ENCODE measurements around the gene C1orf116.

Gene C1orf116

DNA sequence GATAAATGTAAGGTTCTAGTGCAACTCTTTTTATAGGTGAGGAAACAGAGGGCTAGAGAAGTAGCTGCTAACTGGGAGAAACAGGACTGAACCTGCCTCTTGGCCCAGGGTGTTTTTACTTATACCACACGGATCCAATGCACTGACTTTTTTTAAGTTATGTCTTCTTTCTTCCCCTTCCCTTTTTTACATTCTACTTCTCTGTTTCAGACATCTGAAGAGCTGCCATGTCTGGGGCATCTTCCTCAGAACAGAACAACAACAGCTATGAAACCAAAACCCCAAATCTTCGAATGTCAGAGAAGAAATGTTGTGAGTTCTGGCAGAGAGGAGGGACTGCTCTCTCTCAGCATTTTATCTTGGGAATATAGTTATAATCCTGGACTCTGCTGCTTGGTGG is 21.9 kb upstream of the C1orf116 start:
- no peak overlapping the region for H3K4me3 ChIP-seq (ENCODE audit: control insufficient read depth, low read depth, low read length)
- TF ChIP-seq, protein P1, sequence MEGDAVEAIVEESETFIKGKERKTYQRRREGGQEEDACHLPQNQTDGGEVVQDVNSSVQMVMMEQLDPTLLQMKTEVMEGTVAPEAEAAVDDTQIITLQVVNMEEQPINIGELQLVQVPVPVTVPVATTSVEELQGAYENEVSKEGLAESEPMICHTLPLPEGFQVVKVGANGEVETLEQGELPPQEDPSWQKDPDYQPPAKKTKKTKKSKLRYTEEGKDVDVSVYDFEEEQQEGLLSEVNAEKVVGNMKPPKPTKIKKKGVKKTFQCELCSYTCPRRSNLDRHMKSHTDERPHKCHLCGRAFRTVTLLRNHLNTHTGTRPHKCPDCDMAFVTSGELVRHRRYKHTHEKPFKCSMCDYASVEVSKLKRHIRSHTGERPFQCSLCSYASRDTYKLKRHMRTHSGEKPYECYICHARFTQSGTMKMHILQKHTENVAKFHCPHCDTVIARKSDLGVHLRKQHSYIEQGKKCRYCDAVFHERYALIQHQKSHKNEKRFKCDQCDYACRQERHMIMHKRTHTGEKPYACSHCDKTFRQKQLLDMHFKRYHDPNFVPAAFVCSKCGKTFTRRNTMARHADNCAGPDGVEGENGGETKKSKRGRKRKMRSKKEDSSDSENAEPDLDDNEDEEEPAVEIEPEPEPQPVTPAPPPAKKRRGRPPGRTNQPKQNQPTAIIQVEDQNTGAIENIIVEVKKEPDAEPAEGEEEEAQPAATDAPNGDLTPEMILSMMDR (conservative IDR thresholded peaks at IDR 0.05; ENCODE audit: control insufficient read depth, insufficient read depth, low read depth, low read length): no peak
- DNase-seq (ENCODE audit: low read depth): no peak

DNA sequence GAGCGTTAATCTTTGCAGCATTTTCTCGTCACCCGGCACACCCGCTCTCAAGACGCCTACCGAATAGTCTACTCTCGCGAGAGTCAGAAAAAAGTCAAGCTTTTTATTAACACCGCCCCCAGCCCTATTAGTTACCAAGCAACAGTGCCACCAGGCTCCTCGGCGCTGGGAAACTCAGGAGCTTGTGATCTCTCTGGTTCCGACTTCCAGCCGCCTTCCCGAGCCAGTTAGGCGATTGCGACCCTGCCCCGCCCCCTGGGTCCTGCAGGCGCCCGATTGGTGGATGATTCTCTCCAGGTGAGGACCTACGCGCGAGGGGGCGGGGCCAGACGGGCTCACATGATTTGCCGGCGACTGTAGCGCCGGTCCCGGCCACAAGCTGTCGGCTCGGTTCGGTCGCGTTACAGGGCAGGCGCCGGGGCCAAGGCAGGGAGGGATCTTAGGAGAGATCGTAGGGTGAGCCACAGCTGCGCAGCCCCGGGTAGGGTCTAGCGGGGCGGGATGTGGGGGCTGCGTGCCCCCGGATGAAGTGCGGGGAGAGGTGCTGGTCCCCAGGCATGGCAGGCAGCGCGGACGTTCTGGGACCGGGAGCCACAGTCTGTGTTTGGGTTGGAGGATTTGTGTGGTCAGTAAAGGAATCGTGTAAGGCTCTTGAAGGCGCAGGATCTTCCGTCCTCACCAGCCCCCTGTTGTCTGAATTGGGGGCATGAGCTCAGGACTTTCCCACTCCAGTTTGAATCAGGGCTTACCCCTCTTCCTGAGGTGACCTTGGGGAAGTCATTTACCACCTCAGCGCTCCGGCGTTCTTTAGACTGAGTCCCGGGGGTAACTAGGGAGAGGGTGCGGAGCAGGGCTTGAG is 20.6 kb upstream of the C1orf116 start, which contains the start of gene PFKFB2:
Gene PFKFB2 (plus strand): TSS at position 365 of the 859 bp plus-strand sequence. CDS start 1,443 bp downstream, outside the sequence.
- TF ChIP-seq, protein P1 (conservative IDR thresholded peaks at IDR 0.05; ENCODE audit: control insufficient read depth, insufficient read depth, low read depth, low read length): no peak
- DNase-seq (ENCODE audit: low read depth): peak; percentile 91
- peak within 1 kb of the TSS; percentile 80 for H3K4me3 ChIP-seq (ENCODE audit: control insufficient read depth, low read depth, low read length)

DNA sequence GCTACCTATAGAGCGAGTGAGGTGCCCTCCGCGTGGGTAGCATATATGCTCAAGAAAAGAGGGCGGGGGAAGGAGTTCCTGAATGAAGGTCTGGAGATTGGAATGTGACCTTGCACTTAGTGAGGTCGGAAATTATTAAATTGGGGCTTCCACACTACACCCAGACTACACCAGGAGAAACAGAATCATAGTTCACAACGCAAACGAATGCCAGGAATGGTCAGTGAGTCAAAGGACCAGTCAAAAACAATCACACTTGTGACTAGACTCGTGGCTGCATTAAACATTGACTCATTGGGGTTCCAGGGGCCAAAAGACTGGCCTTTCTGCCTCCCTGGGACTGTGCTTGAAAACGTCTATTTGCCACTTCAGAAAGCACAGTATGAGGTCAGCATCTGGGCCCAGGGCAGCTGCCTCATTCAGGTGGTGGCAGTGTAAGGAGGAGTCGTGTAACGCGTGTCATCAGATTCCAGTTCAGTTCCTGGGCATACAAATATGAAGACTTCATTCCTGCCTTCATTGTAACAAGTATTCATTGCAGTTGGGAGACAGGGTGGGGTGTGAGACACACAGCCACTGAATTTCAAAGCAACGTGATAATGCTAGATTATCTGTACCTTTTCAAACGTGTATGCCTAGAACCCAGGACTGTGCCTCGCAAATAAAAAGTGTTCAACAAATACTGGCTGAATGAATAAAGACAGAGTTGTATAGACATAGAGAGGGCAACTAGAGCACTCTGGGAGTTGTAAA is 18.8 kb upstream of the C1orf116 start, which contains the start of gene YOD1:
Gene YOD1 (minus strand): TSS at position 18 of the 753 bp plus-strand sequence. CDS start 178 bp downstream, outside the sequence.
- TF ChIP-seq, protein P1 (conservative IDR thresholded peaks at IDR 0.05; ENCODE audit: control insufficient read depth, insufficient read depth, low read depth, low read length): no peak
- peak within 1 kb of the TSS; percentile 96 for H3K4me3 ChIP-seq (ENCODE audit: control insufficient read depth, low read depth, low read length)
- peak; percentile 88 for DNase-seq (ENCODE audit: low read depth)

DNA sequence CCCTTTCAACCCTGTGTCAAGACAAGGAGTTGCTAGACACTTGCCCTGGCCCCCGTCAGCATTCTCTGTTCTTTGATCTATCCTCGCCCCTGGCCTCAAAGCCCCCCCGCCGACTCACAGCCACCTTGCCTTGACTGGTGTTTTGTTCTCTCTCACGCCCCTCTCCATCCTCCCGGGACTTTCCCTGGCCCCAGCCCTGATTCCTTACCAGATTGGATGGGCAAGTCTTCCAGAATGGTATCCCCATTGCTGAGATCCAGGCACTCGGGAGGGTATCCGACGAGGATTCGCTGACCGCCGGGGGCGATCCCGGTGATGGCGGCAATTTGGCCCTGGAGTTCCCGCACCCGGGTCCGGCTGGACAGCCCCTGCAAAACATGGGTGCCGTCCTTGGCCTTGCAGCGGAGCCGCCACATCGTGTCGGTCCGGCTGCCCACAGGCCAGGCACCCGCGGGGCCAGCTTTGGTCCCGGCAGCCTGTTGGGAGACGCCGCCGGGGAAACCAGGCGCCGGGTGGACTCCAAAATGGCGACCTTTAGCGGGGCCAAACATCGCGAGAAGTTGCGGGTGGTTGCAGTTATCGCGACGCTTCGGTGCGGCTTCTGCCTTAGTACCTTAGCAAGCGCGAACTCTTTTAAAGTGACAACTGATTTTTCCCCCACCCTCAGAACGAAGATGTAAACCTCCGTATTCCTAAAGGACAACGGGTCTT is 18.1 kb upstream of the C1orf116 start:
- H3K4me3 ChIP-seq (ENCODE audit: control insufficient read depth, low read depth, low read length): peak overlapping the region; percentile 96
- DNase-seq (ENCODE audit: low read depth): peak; percentile 91
- TF ChIP-seq, protein P1 (conservative IDR thresholded peaks at IDR 0.05; ENCODE audit: control insufficient read depth, insufficient read depth, low read depth, low read length): no peak

DNA sequence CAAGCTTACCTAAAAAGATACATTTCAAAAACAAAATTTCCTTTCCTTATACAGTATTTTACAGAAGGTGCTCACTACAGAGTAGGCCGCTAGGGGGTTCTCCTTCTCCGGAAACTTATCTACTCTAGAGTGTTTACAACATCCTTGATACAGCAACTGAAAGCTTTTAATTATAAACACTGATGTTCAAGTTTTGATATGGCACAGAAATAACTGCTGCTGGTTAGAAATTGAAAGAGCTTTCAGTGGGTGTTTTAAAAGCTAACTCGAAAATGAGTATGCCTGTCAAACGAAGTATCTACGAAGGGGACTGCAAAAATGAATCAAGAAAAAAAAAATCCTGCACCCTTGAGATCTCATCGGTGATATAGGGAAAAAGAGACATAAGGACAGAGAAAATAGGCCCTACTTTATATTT is 17.4 kb upstream of the C1orf116 start:
- peak; percentile 63 for DNase-seq (ENCODE audit: low read depth)
- TF ChIP-seq, protein P1 (conservative IDR thresholded peaks at IDR 0.05; ENCODE audit: control insufficient read depth, insufficient read depth, low read depth, low read length): peak; percentile 87
- peak overlapping the region; percentile 96 for H3K4me3 ChIP-seq (ENCODE audit: control insufficient read depth, low read depth, low read length)

DNA sequence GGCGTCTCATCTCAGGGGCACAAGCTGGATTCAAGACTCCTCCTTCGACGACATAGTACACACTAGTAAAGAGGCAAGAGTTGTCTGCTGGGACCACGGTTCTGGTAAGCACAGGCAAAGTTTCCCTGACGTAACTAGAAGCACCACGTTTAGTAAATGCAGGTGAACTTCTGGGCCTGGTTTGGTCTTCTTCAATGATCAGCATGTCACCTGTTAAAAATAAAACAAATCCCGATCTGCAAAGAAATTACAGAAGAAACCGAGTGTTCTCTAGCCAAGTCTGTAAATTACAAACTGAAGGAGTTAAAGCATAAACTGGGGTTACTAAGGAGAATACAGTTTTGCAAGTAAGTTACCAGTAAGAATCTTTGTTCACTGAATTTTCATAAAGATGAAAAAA is 17.0 kb upstream of the C1orf116 start:
- DNase-seq (ENCODE audit: low read depth): no peak
- H3K4me3 ChIP-seq (ENCODE audit: control insufficient read depth, low read depth, low read length): peak overlapping the region; percentile 96
- TF ChIP-seq, protein P1 (conservative IDR thresholded peaks at IDR 0.05; ENCODE audit: control insufficient read depth, insufficient read depth, low read depth, low read length): no peak
